Left cardiac atrium (tissue), 4 donors: ENCODE data around the gene ALPI. TPM values are rescaled to one million over a fixed set of nuclear protein-coding genes. Genes with fewer than 3 reads are reported as not detected.
"Not testable (repeated sequence)": the region's sequence is repeated elsewhere in the genome, so short reads cannot be mapped to it uniquely, and the experiment has no call there.

Source experiments
- ATAC-seq, 2 donors: fragments of 200-7000 bp; cut with Tn5 transposase; one replicate each; pipeline ENCODE4 v1.9.1; 2020; ENCODE audit warnings: mild to moderate bottlenecking in 2 of 2, moderate library complexity in 2 of 2
- DNase-seq: peaks from one replicate; pipeline ENCODE4 v3.0.0-alpha.2; 2020
- intact Hi-C, 2 donors: fragments of 100-400 bp; cut with DNase I; formaldehyde crosslinking; loops; one replicate each; pipeline versions ENCODE4 v1.14.1 to v1.15.1; 2022 to 2023
- total RNA-seq, 2 donors: library from RNA; stranded (reverse); fragmentation: NEBNext Ultra II Directional; extraction: Animal tissue kit (Norgen Biotek cat#: 25700); gene quantifications; one replicate each; pipeline ENCODE4 v1.2.1, GENCODE V29; 2021
- donor health status: DM: no; HTN: yes; CAD: no.
- donor health status: DM: no; HTN: yes; CAD: no; lungs with severe emphysema.
- donor health status: DM: yes; HTN: yes; CAD: no.
- donor health status: Dilated cardiomyopathy.

Gene ALPI
- total RNA-seq, 2 donors from 2014 or later = not detected

- ATAC-seq = no peak
- intact Hi-C loops = loop anchor here (2.0 to 5.0 kb wide), 2 partner anchors 532 to 535 kb away; no protein-coding TSS in a partner anchor
- no peak for DNase-seq
These were observed 16.2 kb upstream of the ALPI start for GRCh38 chr2:232439758-232440135.

DNA sequence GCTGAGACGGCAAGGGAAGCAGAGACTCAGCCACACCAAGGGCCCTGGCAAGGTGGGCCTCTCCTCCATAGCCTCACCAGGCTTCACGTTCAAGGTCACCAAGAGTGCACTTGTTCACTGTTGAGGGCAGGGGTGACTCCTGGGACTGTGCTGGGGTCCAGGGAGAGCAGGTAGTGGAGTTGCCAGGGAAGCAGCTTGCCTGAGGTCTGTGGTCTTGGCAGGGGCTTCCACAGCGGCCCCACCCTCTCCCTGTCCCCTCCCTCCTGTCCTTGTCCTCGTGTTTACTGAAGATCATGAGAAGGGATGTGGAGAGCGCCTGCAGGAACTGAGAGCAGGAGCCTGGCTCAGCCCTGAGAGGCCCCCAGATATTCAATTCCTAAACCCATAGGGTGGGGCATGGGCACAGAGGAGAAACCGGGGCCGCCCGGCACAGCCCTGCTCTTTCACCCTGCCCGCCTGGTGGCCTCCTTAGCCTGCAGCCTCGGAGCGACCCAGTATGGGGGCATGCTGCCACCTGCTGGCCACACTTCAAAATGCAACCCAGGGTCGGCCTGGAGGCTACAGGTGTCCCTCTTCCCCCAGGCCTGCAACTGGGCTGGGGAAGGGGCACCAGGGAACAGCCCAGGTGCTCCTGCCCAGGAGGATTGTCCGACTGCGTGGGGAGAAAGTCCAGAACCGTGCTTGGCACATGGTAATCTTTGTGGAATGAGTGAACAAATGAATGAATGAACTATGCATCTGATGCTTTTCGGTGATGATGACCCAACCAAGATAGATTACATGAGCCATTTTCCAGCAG is 15.5 kb upstream of the ALPI start:
- DNase-seq = peak; percentile 83
- ATAC-seq = peak; percentile 85 to 87
- intact Hi-C loops = loop anchor here in 1 of 2 donors (2.0 kb wide), 1 partner anchor 536 kb away; no protein-coding TSS in a partner anchor

DNA sequence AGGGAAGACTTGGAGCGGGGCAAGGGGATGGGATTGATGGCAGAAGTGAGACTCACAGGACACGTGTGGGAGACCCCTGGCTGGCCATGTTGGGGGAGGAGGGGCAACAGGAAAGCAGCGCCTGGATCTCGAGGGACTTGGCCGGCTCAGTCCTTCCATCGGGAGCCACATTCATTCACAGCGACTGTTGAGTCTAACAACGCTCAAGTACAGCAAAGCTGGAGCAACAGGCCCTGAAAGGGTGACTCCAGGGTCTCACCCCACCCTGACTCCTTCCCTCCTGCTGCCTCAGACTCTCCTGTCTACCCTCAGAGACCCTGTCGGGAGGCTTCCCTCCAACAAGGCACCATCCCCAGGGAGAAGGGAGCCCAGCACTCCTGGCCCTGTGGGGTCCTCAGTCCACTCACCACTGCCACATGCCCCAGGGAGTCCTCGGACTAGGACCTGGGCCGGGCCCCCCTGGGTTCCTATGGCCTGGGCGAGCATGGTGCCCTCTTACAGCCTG is 14.8 kb upstream of the ALPI start:
- ATAC-seq (no peak), DNase-seq (no peak)
- intact Hi-C loops = loop anchor here in 1 of 2 donors (2.0 kb wide), 1 partner anchor 536 kb away; no protein-coding TSS in a partner anchor

GRCh38 chr2:232441922-232442321 is 14.0 kb upstream of the ALPI start:
- ATAC-seq, DNase-seq: not testable (repeated sequence)
- intact Hi-C loops = loop anchor here in 1 of 2 donors (2.0 kb wide), 1 partner anchor 537 kb away; no protein-coding TSS in a partner anchor

DNA sequence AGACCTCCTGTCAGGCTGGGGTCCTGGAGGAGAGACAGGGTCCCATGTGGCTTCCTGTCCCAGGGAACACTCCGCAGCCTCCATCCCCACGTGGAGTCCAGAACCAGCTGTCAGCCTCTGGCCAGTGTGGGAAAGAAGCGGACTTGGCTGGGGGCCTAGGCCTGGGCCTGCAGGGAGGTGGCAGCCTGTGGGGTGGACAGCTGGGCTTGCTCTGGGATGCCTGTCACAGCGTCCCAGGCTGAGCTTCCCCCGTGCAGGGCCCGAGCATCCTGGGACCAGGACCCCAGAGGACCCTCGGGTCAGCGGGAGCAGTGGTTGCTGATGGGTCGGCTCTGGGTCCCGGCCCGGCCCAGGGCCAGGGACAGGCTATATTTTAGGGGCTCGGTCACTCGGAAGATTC is 13.5 kb upstream of the ALPI start:
- intact Hi-C loops, DNase-seq: not testable (repeated sequence)
- peak in 1 of 2 donors; percentile 19 for ATAC-seq

GRCh38 chr2:232443047-232443446 is 12.9 kb upstream of the ALPI start:
- ATAC-seq = peak in 1 of 2 donors; percentile 10
- intact Hi-C loops, DNase-seq: not testable (repeated sequence)

- DNase-seq, intact Hi-C loops, ATAC-seq: not testable (repeated sequence)
These were observed 12.1 kb upstream of the ALPI start for GRCh38 chr2:232443669-232444408.

DNA sequence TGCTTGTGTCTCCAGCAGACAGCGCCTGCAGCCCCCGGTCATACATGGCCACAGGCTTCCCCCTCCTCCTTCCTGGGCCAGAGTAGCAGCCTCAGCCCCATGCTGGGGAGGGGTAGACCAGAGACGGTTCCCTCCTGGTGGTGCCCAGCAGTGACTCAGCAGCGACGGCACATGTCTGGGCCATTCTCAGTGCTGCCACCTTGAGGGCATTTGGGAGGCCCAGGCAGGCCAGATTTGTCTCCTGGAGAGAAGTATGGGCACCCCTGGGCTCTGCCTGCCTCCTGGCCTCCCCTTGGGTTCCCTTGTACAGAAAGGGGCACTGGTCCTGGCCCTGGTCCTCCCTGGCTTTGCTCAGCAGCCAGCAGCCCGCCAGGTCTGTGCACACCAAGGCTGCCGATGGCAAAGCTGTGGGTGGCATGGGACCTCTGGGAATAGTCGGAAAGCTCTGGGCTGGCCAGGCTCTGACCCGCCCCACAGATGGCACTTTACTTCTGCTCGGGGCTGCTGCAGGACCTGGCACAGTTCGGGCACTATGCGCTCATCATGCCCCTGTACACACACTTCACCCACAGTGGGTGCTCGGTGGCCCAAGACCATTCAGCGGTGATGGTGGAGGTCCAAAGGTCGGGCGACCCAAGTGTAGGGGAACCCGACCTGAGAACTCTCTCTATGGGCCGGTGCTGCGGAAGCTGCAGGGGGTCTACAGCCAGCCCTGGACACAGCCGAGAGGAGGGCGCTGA is 11.4 kb upstream of the ALPI start:
- intact Hi-C loops = loop anchor here in 1 of 2 donors (5.0 kb wide), 1 partner anchor 78 kb away; the partner anchor contains the start of gene PRSS56
- ATAC-seq = peak in 1 of 2 donors; percentile 8
- peak; percentile 52 for DNase-seq

DNA sequence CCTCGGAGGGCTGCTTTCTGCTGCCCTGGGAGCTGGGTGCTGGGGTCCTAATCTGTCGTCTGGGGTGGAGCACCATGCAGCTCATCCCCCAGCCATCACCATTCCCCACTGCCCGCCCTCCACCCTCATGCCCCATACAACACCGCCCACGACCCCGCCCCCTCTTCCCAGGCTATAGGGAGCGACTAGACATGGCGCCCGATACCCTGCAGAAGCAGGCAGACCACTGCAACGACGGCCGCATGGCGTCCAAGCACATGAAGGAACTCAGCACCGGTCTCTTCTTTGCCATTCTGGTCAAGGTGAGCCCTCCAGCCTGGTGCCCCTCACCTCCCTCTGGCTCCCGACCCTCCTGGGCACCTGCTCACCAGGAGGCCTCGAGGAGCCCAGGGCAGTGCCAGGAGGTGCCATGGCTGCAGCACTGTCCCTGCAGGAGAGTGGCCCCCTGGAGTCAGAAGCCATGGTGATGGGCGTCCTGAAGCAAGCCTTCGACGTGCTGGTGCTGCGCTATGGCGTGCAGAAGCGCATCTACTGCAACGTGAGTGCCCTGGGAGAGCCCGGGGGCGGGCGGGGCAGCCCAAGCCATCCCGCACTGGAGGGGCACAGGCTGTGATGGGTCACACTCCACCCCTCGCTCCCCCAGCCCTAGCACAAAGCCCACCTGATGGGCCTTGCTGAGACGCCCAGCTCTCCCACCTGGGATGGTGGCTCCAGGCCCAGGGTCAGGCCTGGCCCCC is 10.6 kb upstream of the ALPI start:
- intact Hi-C loops = loop anchor here in 1 of 2 donors (5.0 kb wide), 1 partner anchor 77 kb away; the partner anchor contains the start of gene PRSS56
- not testable (repeated sequence) for ATAC-seq, DNase-seq

DNA sequence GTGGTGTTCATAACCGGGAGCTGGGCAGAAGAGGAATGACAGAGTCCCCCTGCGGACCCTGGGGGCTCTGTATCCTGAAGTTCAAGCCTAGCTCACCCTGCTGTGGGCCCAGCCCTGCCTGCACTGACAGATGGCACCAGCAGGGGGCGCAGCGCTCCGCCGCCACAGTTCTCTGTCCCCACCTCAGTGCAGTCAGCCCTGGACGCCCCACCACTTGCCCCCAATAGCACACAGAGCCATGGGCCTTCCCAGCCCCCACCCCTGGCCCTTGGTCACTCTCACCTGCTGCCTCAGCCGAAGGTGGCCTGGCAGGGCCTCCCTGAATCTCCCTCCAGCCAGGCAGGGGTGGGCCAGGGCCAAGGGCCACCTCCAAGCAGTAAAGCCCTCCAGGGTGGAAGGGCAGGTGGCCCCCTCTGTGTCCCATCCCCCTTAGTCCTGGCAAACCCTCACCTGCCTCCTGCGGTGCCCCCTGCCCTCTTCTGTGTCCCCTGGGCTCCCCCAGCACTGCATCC is 9.6 kb upstream of the ALPI start:
- intact Hi-C loops = loop anchor here in 1 of 2 donors (5.0 kb wide), 1 partner anchor 76 kb away; the partner anchor contains the start of gene PRSS56
- DNase-seq = not testable (repeated sequence)
- ATAC-seq = peak in 1 of 2 donors; percentile 28

DNA sequence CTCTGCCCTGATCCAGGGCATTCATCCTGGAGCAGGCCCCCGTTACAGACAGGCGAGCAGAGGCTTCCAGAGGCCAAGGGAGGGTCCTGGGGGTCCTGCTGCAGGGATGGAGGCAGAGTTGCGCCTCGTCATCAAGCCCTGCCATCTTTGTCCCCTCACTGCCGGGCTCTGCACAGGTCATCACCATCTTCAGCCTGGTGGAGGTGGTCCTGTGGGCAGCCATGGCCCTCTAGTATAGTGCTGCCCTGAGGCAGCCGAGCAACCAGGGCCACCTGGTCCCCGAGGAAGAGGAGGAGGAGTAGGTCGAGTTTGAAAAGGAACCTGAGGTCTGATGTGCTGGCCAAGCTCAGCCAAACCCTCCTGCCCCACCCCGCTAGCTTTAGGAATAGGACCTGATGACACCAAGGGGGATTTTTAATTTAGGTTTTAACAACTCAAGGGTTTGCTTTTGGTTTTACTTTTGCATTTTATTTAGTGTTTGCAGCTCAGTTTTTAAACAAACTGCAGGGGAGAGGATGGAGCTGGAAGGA is 8.8 kb upstream of the ALPI start:
- no peak for DNase-seq
- intact Hi-C loops = loop anchor here in 1 of 2 donors (5.0 kb wide), 1 partner anchor 75 kb away; the partner anchor contains the start of gene PRSS56
- no peak for ATAC-seq

DNA sequence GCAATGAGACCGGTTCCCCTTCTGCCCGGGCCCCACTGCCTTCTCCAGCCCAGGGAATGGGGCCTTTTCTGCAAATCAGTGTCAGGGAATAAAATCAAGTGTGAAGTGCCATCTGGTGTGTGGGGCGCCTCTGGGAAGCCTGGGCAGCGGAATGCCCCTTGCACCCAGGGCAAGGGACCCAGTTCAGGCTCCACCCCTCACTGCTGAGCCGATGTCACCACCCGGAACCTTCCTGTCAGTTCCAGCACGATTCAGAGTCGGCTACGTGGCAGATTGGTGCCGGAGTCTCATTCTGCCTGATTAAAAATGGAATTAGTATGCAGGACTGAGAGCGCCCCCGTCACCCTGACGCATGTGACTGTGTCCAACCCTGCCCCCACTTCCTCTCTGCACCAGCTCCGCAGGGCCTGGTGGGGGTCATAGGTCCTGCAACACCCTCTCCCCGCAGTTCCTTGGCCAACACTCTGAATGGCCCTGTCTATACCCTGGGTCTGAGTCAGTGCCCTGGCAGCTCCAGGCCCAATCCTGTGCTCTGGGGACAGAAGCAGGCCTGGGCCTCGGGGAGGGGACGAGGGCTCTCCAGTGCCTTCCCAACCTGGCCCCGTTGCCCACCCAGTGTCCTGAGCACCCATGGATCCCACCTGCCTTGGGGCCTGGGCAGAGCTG is 8.2 kb upstream of the ALPI start:
- intact Hi-C loops = loop anchor here in 1 of 2 donors (5.0 kb wide), 1 partner anchor 75 kb away; the partner anchor contains the start of gene PRSS56
- ATAC-seq = no peak
- DNase-seq = no peak

DNA sequence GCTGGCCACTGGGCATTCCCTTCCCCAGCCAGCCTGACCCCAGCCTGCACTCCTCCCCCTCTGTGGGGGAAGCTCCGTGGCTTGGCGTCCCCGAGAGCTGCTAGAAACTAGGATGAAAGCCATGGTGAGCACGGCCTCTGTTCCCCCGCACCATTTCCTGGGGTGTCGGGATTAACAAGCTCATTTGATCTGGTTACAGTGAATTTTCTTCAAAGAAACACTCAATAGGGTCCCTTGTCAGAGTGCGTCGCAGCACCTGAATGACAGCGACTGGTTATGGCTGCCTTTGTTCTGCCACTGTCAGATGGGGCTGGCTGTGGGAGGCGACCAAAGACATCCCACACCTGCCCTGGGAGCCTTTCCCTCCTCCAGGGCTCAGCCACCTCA is 7.7 kb upstream of the ALPI start:
- ATAC-seq (no peak), DNase-seq (no peak)
- intact Hi-C loops = loop anchor here in 1 of 2 donors (5.0 kb wide), 1 partner anchor 74 kb away; the partner anchor contains the start of gene PRSS56

DNA sequence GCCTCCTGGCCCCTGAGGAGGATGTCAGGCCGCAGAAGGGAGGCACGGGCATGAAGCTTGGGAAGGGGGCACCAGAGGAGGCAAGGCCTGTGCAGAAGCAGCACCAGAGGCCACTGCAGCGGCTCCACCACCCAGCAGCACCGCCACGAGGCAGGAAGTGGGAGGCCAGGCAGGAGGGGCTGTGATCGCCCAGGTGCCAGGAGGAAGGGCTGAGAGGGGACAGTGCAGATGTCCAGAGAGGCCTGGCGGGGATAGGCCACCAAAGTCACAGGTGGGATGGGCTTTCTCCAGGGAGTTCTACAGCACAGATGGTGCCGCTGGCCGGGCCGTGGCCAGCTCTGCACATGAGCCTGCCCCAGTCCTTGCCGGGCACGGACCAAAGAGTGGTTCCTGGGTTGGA is 6.0 kb upstream of the ALPI start:
- no peak for DNase-seq
- no peak for ATAC-seq
- intact Hi-C loops = loop anchor here (5.0 kb wide), 1 partner anchor 72 kb away; the partner anchor contains the start of gene PRSS56 (in 2 of the 2)

DNA sequence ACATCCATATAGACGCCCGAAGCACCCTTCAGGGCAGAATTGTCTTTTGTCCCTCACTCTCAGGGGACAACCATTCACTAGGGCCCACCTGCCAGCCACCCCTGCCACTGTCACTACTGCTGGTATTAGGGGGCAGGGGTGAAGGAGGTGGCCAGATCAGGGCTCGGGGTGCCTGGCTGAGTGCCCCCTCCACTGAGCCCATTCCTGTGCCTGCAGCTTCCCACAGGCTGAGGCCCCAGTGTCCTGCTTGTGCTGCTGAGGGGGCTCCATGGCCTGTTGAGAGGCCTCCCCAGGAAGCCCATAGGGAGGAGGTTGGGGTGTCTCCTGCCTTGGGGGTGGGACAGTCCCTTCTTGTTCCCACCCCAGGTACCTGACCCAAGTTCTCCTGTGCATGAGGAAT is 4.3 kb upstream of the ALPI start:
- DNase-seq, ATAC-seq: not testable (repeated sequence)
- intact Hi-C loops = loop anchor here in 1 of 2 donors (5.0 kb wide), 1 partner anchor 71 kb away; the partner anchor contains the start of gene PRSS56

GRCh38 chr2:232454630-232455029 is 1.3 kb upstream of the ALPI start:
- intact Hi-C loops = loop anchor here in 1 of 2 donors (5.0 kb wide), 1 partner anchor 68 kb away; the partner anchor contains the start of gene PRSS56
- DNase-seq (no peak), ATAC-seq (no peak)
